Upper lobe of left lung (tissue), 6 donors: Measurements from ENCODE around the gene BTAF1. TPM values are rescaled to one million over a fixed set of nuclear protein-coding genes. Genes with fewer than 3 reads are reported as not detected.

Experiments used
- ATAC-seq, 2 donors: fragments of 200-7000 bp; cut with Tn5 transposase; one replicate each; pipeline ENCODE4 v1.9.1; 2022; ENCODE audit warnings: mild to moderate bottlenecking in 2 of 2, moderate library complexity in 2 of 2; ENCODE audit not compliant: low FRiP score in 2 of 2
- DNase-seq, 2 donors: peaks; one replicate each; pipeline ENCODE4 v3.0.0-alpha.2; 2019 to 2020
- H3K27ac ChIP-seq, 4 donors: fragments of 200-600 bp; sonication (generic); one replicate each; pipeline ENCODE4 v1.5.1; 2016 to 2019
- H3K27me3 ChIP-seq, 4 donors: fragments of 200-600 bp; sonication (generic); one replicate each; pipeline ENCODE4 v1.5.1; 2017 to 2019
- H3K36me3 ChIP-seq, 4 donors: fragments of 200-600 bp; sonication (generic); one replicate each; pipeline ENCODE4 v1.5.1; 2016 to 2019
- H3K4me1 ChIP-seq, 4 donors: fragments of 200-600 bp; sonication (generic); one replicate each; pipeline ENCODE4 v1.5.1; 2018 to 2019
- H3K4me3 ChIP-seq, 4 donors: fragments of 200-600 bp; sonication (generic); one replicate each; pipeline ENCODE4 v1.5.1; 2017 to 2019; ENCODE audit warnings: mild to moderate bottlenecking in 2 of 4, moderate library complexity in 1 of 4
- H3K9me3 ChIP-seq, 4 donors: fragments of 200-600 bp; sonication (generic); one replicate each; pipeline ENCODE4 v1.5.1; 2018 to 2019
- EP300 ChIP-seq, 4 donors: sonication (generic); formaldehyde crosslinking; IDR thresholded peaks; one replicate each; pipeline ENCODE4 v1.5.1; 2017; ENCODE audit warnings: antibody characterized with exemption in 4 of 4, control low read depth in 2 of 4
- POLR2A ChIP-seq, 4 donors: fragments of 450-650 bp; IDR thresholded peaks; one replicate each; pipeline ENCODE4 v1.5.1; 2016 to 2017; ENCODE audit warnings: antibody characterized with exemption in 4 of 4, mild to moderate bottlenecking in 2 of 4
- POLR2AphosphoS5 ChIP-seq, 2 donors: sonication (generic); formaldehyde crosslinking; IDR thresholded peaks; one replicate each; pipeline ENCODE4 v1.5.1; 2017; ENCODE audit warnings: antibody characterized with exemption in 2 of 2
- WGBS, 2 donors: methylation state at CpG; one replicate each; pipeline ENCODE4 v1.1.5; 2017 to 2018; 5-methylcytosine and 5-hydroxymethylcytosine counted together
- total RNA-seq, 6 donors: library from RNA; depleted of rRNA in 4 of 6; stranded (reverse); fragments of >200 nt in 4 of 6; gene quantifications; one replicate each; pipeline versions ENCODE4 v1.1.0 to v1.2.1, GENCODE V29; 2016 to 2021
- TF ChIP-seq, protein P1 (sequence below), 6 experiments: fragments of 450-650 bp in 4 of 6; fragments of 200-600 bp in 2 of 6; sonication (generic) in 2 of 6; IDR thresholded peaks; one replicate each; pipeline ENCODE4 v1.5.1; 2016 to 2019; ENCODE audit warnings: antibody characterized with exemption in 6 of 6
- donor health status: DM: no; HTN: no; CAD: no; lungs with moderate emphysema.
- donor health status: DM: no; HTN: yes; CAD: no; lungs with severe emphysema.

Gene BTAF1
- total RNA-seq, 6 donors from 2014 or later = 22.0 to 68.1 (median 32.9) TPM

DNA sequence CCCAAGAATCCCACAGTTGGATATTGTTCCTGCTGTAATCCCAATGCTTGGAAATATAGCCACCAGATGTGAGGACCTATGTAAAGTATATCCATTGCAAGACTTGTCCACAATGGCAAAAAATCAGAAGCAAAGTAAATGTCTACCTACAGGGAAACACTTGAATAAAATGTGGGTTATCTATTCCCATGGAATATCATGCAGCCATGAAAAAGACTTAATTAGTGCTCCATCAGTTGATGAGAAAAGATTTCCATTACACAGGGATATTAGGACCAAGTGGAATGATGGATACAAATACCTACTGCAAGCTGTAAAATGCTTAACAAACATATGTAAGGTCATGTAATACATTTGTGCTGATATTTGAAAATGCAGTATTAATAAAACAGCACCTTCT is 131.2 kb downstream of the BTAF1 start:
- no peaks in the 10 kb centered on the region for H3K27me3 ChIP-seq
- ATAC-seq (no peak), DNase-seq (no peak)
- no peak for TF ChIP-seq POLR2AphosphoS5 (IDR thresholded peaks at IDR 0.05)
- TF ChIP-seq POLR2A (IDR thresholded peaks at IDR 0.05) = no peak
- TF ChIP-seq, protein P1, sequence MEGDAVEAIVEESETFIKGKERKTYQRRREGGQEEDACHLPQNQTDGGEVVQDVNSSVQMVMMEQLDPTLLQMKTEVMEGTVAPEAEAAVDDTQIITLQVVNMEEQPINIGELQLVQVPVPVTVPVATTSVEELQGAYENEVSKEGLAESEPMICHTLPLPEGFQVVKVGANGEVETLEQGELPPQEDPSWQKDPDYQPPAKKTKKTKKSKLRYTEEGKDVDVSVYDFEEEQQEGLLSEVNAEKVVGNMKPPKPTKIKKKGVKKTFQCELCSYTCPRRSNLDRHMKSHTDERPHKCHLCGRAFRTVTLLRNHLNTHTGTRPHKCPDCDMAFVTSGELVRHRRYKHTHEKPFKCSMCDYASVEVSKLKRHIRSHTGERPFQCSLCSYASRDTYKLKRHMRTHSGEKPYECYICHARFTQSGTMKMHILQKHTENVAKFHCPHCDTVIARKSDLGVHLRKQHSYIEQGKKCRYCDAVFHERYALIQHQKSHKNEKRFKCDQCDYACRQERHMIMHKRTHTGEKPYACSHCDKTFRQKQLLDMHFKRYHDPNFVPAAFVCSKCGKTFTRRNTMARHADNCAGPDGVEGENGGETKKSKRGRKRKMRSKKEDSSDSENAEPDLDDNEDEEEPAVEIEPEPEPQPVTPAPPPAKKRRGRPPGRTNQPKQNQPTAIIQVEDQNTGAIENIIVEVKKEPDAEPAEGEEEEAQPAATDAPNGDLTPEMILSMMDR (IDR thresholded peaks at IDR 0.05) = no peak
- TF ChIP-seq EP300 (IDR thresholded peaks at IDR 0.05) = no peak
- peaks cover 0 to 18% (median 5%) of the 10 kb centered on the region in 4 donors for H3K36me3 ChIP-seq
- no peak overlapping the region for H3K4me3 ChIP-seq
- H3K27ac ChIP-seq = no peak overlapping the region
- H3K9me3 ChIP-seq = no peaks in the 10 kb centered on the region
- no peaks in the 10 kb centered on the region for H3K4me1 ChIP-seq

DNA sequence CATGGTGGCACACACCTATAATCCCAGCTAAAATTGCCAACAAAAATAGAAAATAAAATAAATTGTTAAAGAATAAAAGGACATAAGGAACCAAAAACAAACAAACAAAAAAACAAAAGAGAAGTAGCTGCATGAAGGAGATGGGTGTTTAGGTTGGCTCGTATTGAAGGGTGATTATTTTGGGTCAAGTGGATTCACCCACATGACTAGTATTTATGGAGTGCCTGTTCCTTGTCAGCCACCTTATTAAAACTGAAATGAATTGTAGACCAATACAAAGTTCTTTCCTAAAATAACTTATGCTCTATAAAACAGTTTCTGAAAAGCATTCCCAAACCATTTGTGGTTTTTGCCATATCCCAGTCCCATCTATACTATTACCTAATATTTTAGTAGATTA is 138.7 kb downstream of the BTAF1 start:
- Histone ChIP-seq H3K27me3 (no peaks in the 10 kb centered on the region), H3K9me3 (no peaks in the 10 kb centered on the region), H3K27ac (no peak overlapping the region), H3K4me3 (no peak overlapping the region), H3K36me3 (no peaks in the 10 kb centered on the region), H3K4me1 (no peaks in the 10 kb centered on the region)
- ATAC-seq (no peak), DNase-seq (no peak)
- WGBS, 2 donors = 63 to 66% methylated on average over 1 of the region's 1 CpG
- TF ChIP-seq, protein P1 (IDR thresholded peaks at IDR 0.05) = no peak
- TF ChIP-seq EP300 (IDR thresholded peaks at IDR 0.05) (no peak), POLR2AphosphoS5 (IDR thresholded peaks at IDR 0.05) (no peak), POLR2A (IDR thresholded peaks at IDR 0.05) (no peak)

DNA sequence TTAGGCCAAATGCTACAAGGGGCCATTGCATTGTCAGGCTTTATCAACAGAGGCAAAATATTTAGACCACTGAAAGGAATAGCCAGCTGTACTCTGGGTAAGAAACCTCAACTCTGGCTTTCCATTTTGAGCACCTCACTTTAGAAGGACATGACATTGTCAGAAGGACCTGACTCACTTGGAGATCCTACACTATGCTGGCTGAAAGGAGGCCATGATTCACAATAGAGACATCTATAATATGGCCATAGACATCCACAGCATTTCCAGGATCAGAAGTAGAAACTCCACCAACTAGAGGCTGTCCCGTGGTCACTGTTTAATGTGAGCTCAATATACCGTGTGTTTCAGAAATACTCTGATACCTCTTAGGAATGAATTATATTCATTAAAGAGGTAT is 140.9 kb downstream of the BTAF1 start:
- Histone ChIP-seq H3K36me3 (no peaks in the 10 kb centered on the region), H3K27me3 (no peaks in the 10 kb centered on the region), H3K27ac (no peak overlapping the region), H3K4me1 (peaks cover 0 to 4% (median 0%) of the 10 kb centered on the region in 4 donors), H3K9me3 (no peaks in the 10 kb centered on the region), H3K4me3 (no peak overlapping the region)
- no peak for DNase-seq
- no peak for ATAC-seq
- WGBS, 2 donors = 90 to 98% methylated on average over 2 of the region's 2 CpGs
- no peak for TF ChIP-seq EP300 (IDR thresholded peaks at IDR 0.05)
- no peak for TF ChIP-seq POLR2A (IDR thresholded peaks at IDR 0.05)
- no peak for TF ChIP-seq POLR2AphosphoS5 (IDR thresholded peaks at IDR 0.05)
- TF ChIP-seq, protein P1 (IDR thresholded peaks at IDR 0.05) = no peak

DNA sequence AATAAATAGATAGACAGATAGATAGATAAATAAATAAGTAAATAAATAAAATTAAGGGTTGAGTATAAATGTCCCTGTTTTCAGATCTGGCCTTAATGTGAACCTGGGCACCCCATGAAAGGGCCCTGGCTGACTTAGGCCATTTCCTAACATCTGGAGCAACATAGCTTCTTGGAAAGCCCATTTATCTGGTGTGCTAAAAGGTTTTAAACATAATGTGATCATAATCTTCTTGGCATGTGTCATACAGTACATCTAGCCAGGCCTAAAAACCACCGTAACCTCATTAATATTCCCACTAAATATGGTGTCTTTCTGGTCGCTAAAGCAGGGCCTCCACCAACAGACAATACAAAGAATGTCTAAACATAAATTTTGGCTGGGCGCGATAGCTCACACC is 142.8 kb downstream of the BTAF1 start:
- no peak overlapping the region for H3K4me3 ChIP-seq
- H3K27ac ChIP-seq = no peak overlapping the region
- TF ChIP-seq POLR2A (IDR thresholded peaks at IDR 0.05) (no peak), POLR2AphosphoS5 (IDR thresholded peaks at IDR 0.05) (no peak), EP300 (IDR thresholded peaks at IDR 0.05) (no peak)
- TF ChIP-seq, protein P1 (IDR thresholded peaks at IDR 0.05) = no peak
- DNase-seq (no peak), ATAC-seq (no peak)
- H3K9me3 ChIP-seq = no peaks in the 10 kb centered on the region
- H3K4me1 ChIP-seq = peaks cover 0 to 4% (median 0%) of the 10 kb centered on the region in 4 donors
- WGBS, 2 donors = 97 to 98% methylated on average over 4 of the region's 4 CpGs
- no peaks in the 10 kb centered on the region for H3K27me3 ChIP-seq
- no peaks in the 10 kb centered on the region for H3K36me3 ChIP-seq

DNA sequence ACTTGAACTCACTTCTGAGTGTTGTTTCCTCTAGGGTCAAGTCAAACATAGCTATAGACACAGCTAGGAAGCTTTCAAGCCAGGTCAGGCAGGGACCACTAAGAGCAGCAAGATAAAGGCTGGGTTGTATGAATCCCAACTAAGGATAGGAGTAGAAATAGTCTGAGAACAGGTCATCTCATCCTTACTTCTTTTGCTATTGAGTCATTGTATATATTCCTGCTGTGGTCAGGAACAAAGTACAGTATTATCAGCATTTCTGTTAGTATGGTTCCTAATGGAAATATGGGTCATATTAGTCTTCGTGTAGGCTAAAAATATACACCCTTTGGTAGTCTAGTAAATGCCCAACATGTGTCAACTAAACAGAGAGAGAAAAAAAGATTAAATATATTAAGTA is 145.3 kb downstream of the BTAF1 start:
- WGBS, 2 donors = 80 to 81% methylated on average over 1 of the region's 1 CpG
- no peak for TF ChIP-seq POLR2AphosphoS5 (IDR thresholded peaks at IDR 0.05)
- TF ChIP-seq, protein P1 (IDR thresholded peaks at IDR 0.05) = no peak
- no peak for TF ChIP-seq POLR2A (IDR thresholded peaks at IDR 0.05)
- TF ChIP-seq EP300 (IDR thresholded peaks at IDR 0.05) = no peak
- ATAC-seq (no peak), DNase-seq (no peak)
- Histone ChIP-seq H3K4me3 (no peak overlapping the region), H3K27me3 (no peaks in the 10 kb centered on the region), H3K36me3 (no peaks in the 10 kb centered on the region), H3K4me1 (peaks cover 0 to 8% (median 0%) of the 10 kb centered on the region in 4 donors), H3K9me3 (no peaks in the 10 kb centered on the region), H3K27ac (no peak overlapping the region)
